BLaER1 (cell line): Measurements from ENCODE around the gene GRHPR.
"Not testable (repeated sequence)": the region's sequence is repeated elsewhere in the genome, so short reads cannot be mapped to it uniquely, and the experiment has no call there.

ENCODE experiments used
- H3K27ac ChIP-seq: shearing (Covaris generic); formaldehyde crosslinking; 2 replicates; pipeline ENCODE4 v1.8.1; 2022
- H3K27me3 ChIP-seq: shearing (Covaris generic); formaldehyde crosslinking; 2 replicates; pipeline ENCODE4 v1.8.1; 2022
- H3K36me3 ChIP-seq: shearing (Covaris generic); formaldehyde crosslinking; 2 replicates; pipeline ENCODE4 v1.8.1; 2022
- H3K4me1 ChIP-seq: shearing (Covaris generic); formaldehyde crosslinking; 2 replicates; pipeline ENCODE4 v1.8.1; 2022
- H3K4me2 ChIP-seq: shearing (Covaris generic); formaldehyde crosslinking; 2 replicates; pipeline ENCODE4 v1.8.1; 2022
- H3K4me3 ChIP-seq: shearing (Covaris generic); formaldehyde crosslinking; 2 replicates; pipeline ENCODE4 v1.8.1; 2022
- H3K9ac ChIP-seq: shearing (Covaris generic); formaldehyde crosslinking; 2 replicates; pipeline ENCODE4 v1.8.1; 2022
- H3K9me3 ChIP-seq: shearing (Covaris generic); formaldehyde crosslinking; 2 replicates; pipeline ENCODE4 v1.8.1; 2022
- H4K20me1 ChIP-seq: shearing (Covaris generic); formaldehyde crosslinking; 2 replicates; pipeline ENCODE4 v1.8.1; 2022
- Cebpa-rat ChIP-seq: shearing (Covaris generic); IDR thresholded peaks from 2 replicates; pipeline ENCODE4 v1.8.1; 2022

The GRHPR gene

GRCh38 chr9:37454238-37454637 is 31.7 kb downstream of the GRHPR start:
- H3K4me2 ChIP-seq: no peak overlapping the region
- H3K36me3 ChIP-seq: peaks cover 71% of the 10 kb centered on the region
- H3K27me3 ChIP-seq: no peaks in the 10 kb centered on the region
- H3K4me3 ChIP-seq: no peak overlapping the region
- no peak overlapping the region for H3K9ac ChIP-seq
- no peaks in the 10 kb centered on the region for H3K4me1 ChIP-seq
- H4K20me1 ChIP-seq: peaks cover 99% of the 10 kb centered on the region
- TF ChIP-seq Cebpa-rat: no peak
- H3K9me3 ChIP-seq: peaks cover 18% of the 10 kb centered on the region
- no peak overlapping the region for H3K27ac ChIP-seq

GRCh38 chr9:37455884-37456647 is 33.6 kb downstream of the GRHPR start:
- Histone ChIP-seq H3K4me2 (no peak overlapping the region), H3K4me3 (no peak overlapping the region), H3K27ac (no peak overlapping the region), H3K36me3 (peaks cover 53% of the 10 kb centered on the region), H4K20me1 (peaks cover 94% of the 10 kb centered on the region), H3K9me3 (peaks cover 18% of the 10 kb centered on the region), H3K27me3 (no peaks in the 10 kb centered on the region), H3K9ac (no peak overlapping the region), H3K4me1 (no peaks in the 10 kb centered on the region)
- TF ChIP-seq Cebpa-rat: no peak

GRCh38 chr9:37456817-37457216 is 34.3 kb downstream of the GRHPR start:
- Histone ChIP-seq H4K20me1 (peaks cover 94% of the 10 kb centered on the region), H3K4me1 (peaks cover under 1% of the 10 kb centered on the region; the same call in 1 of the 2 replicates)

GRCh38 chr9:37464006-37464405 is 41.5 kb downstream of the GRHPR start:
- Histone ChIP-seq H4K20me1 (peaks cover 51% of the 10 kb centered on the region), H3K27ac (peak overlapping the region; percentile 89)

More at GRCh38 chr9:37456817-37457216, 34.3 kb downstream of the GRHPR start:
- Histone ChIP-seq H3K9me3 (peaks cover 18% of the 10 kb centered on the region), H3K27me3 (no peaks in the 10 kb centered on the region), H3K9ac (no peak overlapping the region), H3K27ac (no peak overlapping the region), H3K36me3 (peaks cover 46% of the 10 kb centered on the region), H3K4me2 (no peak overlapping the region), H3K4me3 (no peak overlapping the region)
- no peak for TF ChIP-seq Cebpa-rat

GRCh38 chr9:37464426-37465248 is 42.1 kb downstream of the GRHPR start:
- Histone ChIP-seq H3K9ac (peak overlapping the region; percentile 86), H3K27me3 (no peaks in the 10 kb centered on the region), H3K36me3 (no peaks in the 10 kb centered on the region; the same call in 1 of the 2 replicates), H3K4me2 (peak overlapping the region; percentile 86), H3K4me3 (peak overlapping the region; percentile 87), H3K9me3 (no peaks in the 10 kb centered on the region), H3K27ac (peak overlapping the region; percentile 89), H4K20me1 (peaks cover 48% of the 10 kb centered on the region), H3K4me1 (peaks cover 35% of the 10 kb centered on the region)
- no peak for TF ChIP-seq Cebpa-rat

More at GRCh38 chr9:37464006-37464405, 41.5 kb downstream of the GRHPR start:
- no peak for TF ChIP-seq Cebpa-rat
- H3K9ac ChIP-seq: peak overlapping the region; percentile 86
- H3K36me3 ChIP-seq: no peaks in the 10 kb centered on the region; the same call in 1 of the 2 replicates
- H3K4me1 ChIP-seq: peaks cover 35% of the 10 kb centered on the region
- H3K4me2 ChIP-seq: peak overlapping the region; percentile 86
- no peaks in the 10 kb centered on the region for H3K9me3 ChIP-seq
- H3K27me3 ChIP-seq: no peaks in the 10 kb centered on the region
- H3K4me3 ChIP-seq: peak overlapping the region; percentile 87

GRCh38 chr9:37465249-37466036 is 42.9 kb downstream of the GRHPR start, which contains the start of gene ZBTB5:
Gene ZBTB5 (minus strand): TSS chr9:37465450. CDS start chr9:37442551, 22,899 bp downstream.
- Histone ChIP-seq H3K9ac (peak within 1 kb of the TSS; percentile 89), H3K4me3 (peak within 1 kb of the TSS; percentile 87), H3K4me2 (peak within 1 kb of the TSS; percentile 96), H3K36me3 (no peaks in the 10 kb centered on the region; the same call in 1 of the 2 replicates), H3K9me3 (no peaks in the 10 kb centered on the region), H4K20me1 (peaks cover 43% of the 10 kb centered on the region), H3K27me3 (no peaks in the 10 kb centered on the region), H3K4me1 (peaks cover 35% of the 10 kb centered on the region), H3K27ac (peak within 1 kb of the TSS; percentile 91)
- TF ChIP-seq Cebpa-rat: no peak

- H3K4me2 ChIP-seq: peak overlapping the region; percentile 96
- no peaks in the 10 kb centered on the region for H3K27me3 ChIP-seq
- H3K9me3 ChIP-seq: no peaks in the 10 kb centered on the region
- no peak for TF ChIP-seq Cebpa-rat
- peak overlapping the region; percentile 87 for H3K4me3 ChIP-seq
- H3K27ac ChIP-seq: peak overlapping the region; percentile 91
- peaks cover 35% of the 10 kb centered on the region for H3K4me1 ChIP-seq
- peaks cover 36% of the 10 kb centered on the region for H4K20me1 ChIP-seq
- H3K9ac ChIP-seq: peak overlapping the region; percentile 89
- H3K36me3 ChIP-seq: no peaks in the 10 kb centered on the region
These were observed 43.7 kb downstream of the GRHPR start for GRCh38 chr9:37466037-37466709.

GRCh38 chr9:37467530-37467929 is 45.0 kb downstream of the GRHPR start:
- H3K27me3 ChIP-seq, H3K9ac ChIP-seq, H3K4me2 ChIP-seq, H3K27ac ChIP-seq, H3K36me3 ChIP-seq, H3K4me3 ChIP-seq, H3K9me3 ChIP-seq: not testable (repeated sequence)
- Histone ChIP-seq H3K4me1 (peaks cover 36% of the 10 kb centered on the region), H4K20me1 (peaks cover 22% of the 10 kb centered on the region)

GRCh38 chr9:37468620-37469019 is 46.1 kb downstream of the GRHPR start:
- Histone ChIP-seq H3K36me3 (no peaks in the 10 kb centered on the region), H3K9me3 (peaks cover 3% of the 10 kb centered on the region; the same call in 1 of the 2 replicates), H3K9ac (no peak overlapping the region), H3K4me1 (peaks cover 25% of the 10 kb centered on the region), H3K4me2 (no peak overlapping the region), H3K27me3 (no peaks in the 10 kb centered on the region), H3K27ac (no peak overlapping the region), H3K4me3 (no peak overlapping the region), H4K20me1 (peaks cover 11% of the 10 kb centered on the region)
- TF ChIP-seq Cebpa-rat: no peak
